Activated CD8-positive, alpha-beta T cell treated with anti-CD3 and anti-CD28 coated beads, Interleukin-2, amount 10 ng/mL, durations not matched to agents 7 days and 5 days (primary cell): ENCODE results near the gene PRKD2. TPM values are rescaled to one million over a fixed set of nuclear protein-coding genes. Genes with fewer than 3 reads are reported as not detected.

Experiments
- ATAC-seq: fragments of 150-1000 bp; cut with Tn5 transposase; one replicate; pipeline ENCODE4 v1.10.0; 2021; ENCODE audit warnings: moderate library complexity
- CTCF ChIA-PET: fragments of 350-600 bp; sonication (Branson Sonifier 250); formaldehyde crosslinking; loops from one replicate; lab custom pipeline; 2021; ENCODE audit warnings: antibody characterized with exemption; lab: Charles Lee
- POLR2A ChIA-PET: fragments of 350-600 bp; sonication (Branson Sonifier 250); formaldehyde crosslinking; loops from one replicate; lab custom pipeline; 2021; ENCODE audit warnings: antibody characterized with exemption; lab: Charles Lee
- DNase-seq: peaks from one replicate; pipeline ENCODE4 v3.0.0-alpha.2; 2020
- H3K27ac Mint-ChIP-seq: one replicate; pipeline ENCODE4 v1.8.0; 2021; ENCODE audit warnings: mild to moderate bottlenecking, mixed read lengths
- H3K27me3 Mint-ChIP-seq: one replicate; pipeline ENCODE4 v1.8.0; 2021; ENCODE audit warnings: low read depth, mixed read lengths
- H3K36me3 Mint-ChIP-seq: one replicate; pipeline ENCODE4 v1.8.0; 2021; ENCODE audit warnings: low read depth, mixed read lengths
- H3K4me1 Mint-ChIP-seq: one replicate; pipeline ENCODE4 v1.8.0; 2021; ENCODE audit warnings: low read depth, mixed read lengths
- H3K4me3 Mint-ChIP-seq: one replicate; pipeline ENCODE4 v1.8.0; 2021; ENCODE audit warnings: mild to moderate bottlenecking, mixed read lengths
- H3K9me3 Mint-ChIP-seq: one replicate; pipeline ENCODE4 v1.8.0; 2022; ENCODE audit warnings: mixed read lengths; ENCODE audit not compliant: insufficient read depth
- total RNA-seq, 2 experiments: library from RNA; stranded (reverse); gene quantifications; one replicate each; pipeline ENCODE4 v1.2.3, GENCODE V29; 2021

The PRKD2 gene
- total RNA-seq, 2 experiments from 2014 or later: 161 to 166 TPM

GRCh38 chr19:46685189-46685588 is 31.7 kb downstream of the PRKD2 start:
- DNase-seq (no peak), ATAC-seq (no peak)
- Mint-ChIP-seq H3K36me3 (peaks cover 55% of the 10 kb centered on the region), H3K9me3 (no peaks in the 10 kb centered on the region), H3K27me3 (no peaks in the 10 kb centered on the region), H3K27ac (peak overlapping the region; percentile 60), H3K4me1 (peaks cover 4% of the 10 kb centered on the region), H3K4me3 (no peak overlapping the region)
- CTCF ChIA-PET: interaction anchor here (0.6 to 1.0 kb wide), 2 partner anchors 17 to 19 kb away, joined by 4 to 5 read pairs; no protein-coding TSS in a partner anchor
- POLR2A ChIA-PET: no interaction called here

GRCh38 chr19:46678110-46678732 is 38.7 kb downstream of the PRKD2 start:
- DNase-seq: peak; percentile 76
- Mint-ChIP-seq H3K27ac (peak overlapping the region; percentile 57), H3K4me1 (peaks cover 17% of the 10 kb centered on the region), H3K27me3 (no peaks in the 10 kb centered on the region), H3K4me3 (no peak overlapping the region), H3K9me3 (no peaks in the 10 kb centered on the region), H3K36me3 (peaks cover 76% of the 10 kb centered on the region)
- ChIA-PET POLR2A (no interaction called here), CTCF (no interaction called here)
- ATAC-seq: peak; percentile 90

DNA sequence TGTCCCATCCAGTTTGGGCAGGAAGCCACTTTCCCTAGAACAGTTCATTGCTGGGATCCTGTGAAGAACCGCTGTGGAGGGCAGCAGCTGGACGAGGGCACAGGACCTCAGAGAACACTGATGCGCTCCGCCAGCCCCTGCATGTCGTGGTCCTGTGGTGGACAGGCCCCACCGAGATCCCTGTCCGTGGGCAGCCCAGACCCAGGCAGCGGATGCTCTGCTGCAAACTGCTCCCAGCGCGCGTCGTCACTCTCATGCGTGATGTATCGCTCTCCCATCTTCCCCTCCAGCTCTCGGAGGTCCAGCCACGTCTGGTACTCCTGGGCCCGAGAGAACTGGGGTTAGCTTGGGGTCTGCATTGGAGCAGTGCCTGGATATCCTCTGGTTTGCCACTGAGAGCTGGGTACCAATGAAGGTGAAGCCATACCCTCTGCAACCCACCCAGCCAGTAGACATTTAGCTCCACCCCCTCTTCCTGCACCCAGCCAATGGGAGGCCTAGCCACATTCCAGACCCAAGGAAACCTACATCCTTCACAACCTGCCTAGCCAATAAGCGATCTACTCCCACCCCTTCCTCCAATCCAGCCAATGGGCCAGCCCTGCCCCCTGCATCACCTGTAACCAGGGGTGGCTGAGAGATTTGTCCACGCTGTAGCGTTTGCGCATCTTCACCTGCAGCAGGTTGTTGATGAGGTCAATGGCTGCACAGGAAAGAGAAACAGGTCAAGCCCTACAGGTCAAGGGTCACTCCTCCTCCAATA is 42.3 kb downstream of the PRKD2 start:
- Mint-ChIP-seq H3K27ac (no peak overlapping the region), H3K9me3 (no peaks in the 10 kb centered on the region), H3K36me3 (peaks cover 69% of the 10 kb centered on the region), H3K4me3 (no peak overlapping the region), H3K4me1 (peaks cover 13% of the 10 kb centered on the region), H3K27me3 (no peaks in the 10 kb centered on the region)
- CTCF ChIA-PET: interaction anchor here (1.7 to 1.8 kb wide), 2 partner anchors 8 to 13 kb away, joined by 3 to 13 read pairs; partner anchors contain the start of gene DACT3
- DNase-seq (no peak), ATAC-seq (no peak)
- POLR2A ChIA-PET: no interaction called here

- DNase-seq (no peak), ATAC-seq (no peak)
- H3K9me3 Mint-ChIP-seq: no peaks in the 10 kb centered on the region
- H3K4me1 Mint-ChIP-seq: no peaks in the 10 kb centered on the region
- CTCF ChIA-PET: interaction anchor here (3.4 kb wide), 1 partner anchor 9 kb away, joined by 14 read pairs; no protein-coding TSS in a partner anchor
- no peaks in the 10 kb centered on the region for H3K27me3 Mint-ChIP-seq
- H3K36me3 Mint-ChIP-seq: peaks cover 37% of the 10 kb centered on the region
- H3K27ac Mint-ChIP-seq: peak overlapping the region; percentile 22
- POLR2A ChIA-PET: no interaction called here
- no peak overlapping the region for H3K4me3 Mint-ChIP-seq
These were observed 46.1 kb downstream of the PRKD2 start for GRCh38 chr19:46670813-46671212.

DNA sequence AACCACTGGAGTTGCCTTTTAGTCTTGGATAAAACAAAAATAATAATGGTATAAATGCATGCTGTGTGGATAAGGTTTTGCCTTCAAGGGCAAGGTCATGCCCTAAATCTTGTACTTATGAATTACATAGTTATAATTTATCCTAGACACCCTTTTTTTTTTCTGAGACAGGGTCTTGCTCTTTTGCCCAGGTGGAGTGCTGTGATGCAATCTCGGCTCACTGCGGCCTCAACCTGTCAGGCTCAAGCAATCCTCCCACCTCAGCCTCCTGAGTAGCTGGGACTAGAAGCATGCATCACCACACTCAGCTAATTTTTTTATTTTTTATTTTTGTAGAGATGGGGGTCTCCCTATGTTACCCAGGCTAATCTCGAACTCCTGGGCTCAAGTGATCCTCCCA is 48.3 kb downstream of the PRKD2 start:
- Mint-ChIP-seq H3K4me3 (no peak overlapping the region), H3K27me3 (no peaks in the 10 kb centered on the region), H3K27ac (no peak overlapping the region), H3K9me3 (no peaks in the 10 kb centered on the region), H3K4me1 (no peaks in the 10 kb centered on the region), H3K36me3 (peaks cover 18% of the 10 kb centered on the region)
- DNase-seq (no peak), ATAC-seq (no peak)
- POLR2A ChIA-PET: no interaction called here
- CTCF ChIA-PET: no interaction called here

DNA sequence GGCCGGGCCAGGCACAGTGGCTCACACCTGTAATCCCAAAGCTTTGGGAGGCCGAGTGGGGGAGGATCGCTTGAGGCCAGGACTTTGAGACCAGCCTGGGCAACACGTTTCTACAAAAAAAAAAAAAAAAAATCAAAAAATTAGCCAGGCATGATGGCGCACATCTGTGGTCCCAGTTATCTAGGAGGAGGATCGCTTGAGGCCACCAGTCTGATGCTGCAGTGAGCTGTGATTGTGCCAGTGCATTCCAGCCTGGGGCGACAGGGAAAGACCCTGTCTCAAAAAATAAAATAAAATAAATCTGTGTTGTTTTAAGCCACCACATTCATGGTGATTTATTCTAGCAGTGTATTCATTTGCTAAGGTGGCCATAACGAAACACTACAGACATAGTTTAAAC is 51.8 kb downstream of the PRKD2 start:
- Mint-ChIP-seq H3K27me3 (peaks cover 6% of the 10 kb centered on the region), H3K9me3 (no peaks in the 10 kb centered on the region), H3K27ac (no peak overlapping the region), H3K4me1 (peaks cover 14% of the 10 kb centered on the region), H3K36me3 (no peaks in the 10 kb centered on the region), H3K4me3 (no peak overlapping the region)
- ChIA-PET POLR2A (no interaction called here), CTCF (interaction anchor here (7.6 kb wide), 1 partner anchor 48 kb away, joined by 350 read pairs; no protein-coding TSS in a partner anchor)
- ATAC-seq (no peak), DNase-seq (no peak)

GRCh38 chr19:46661735-46662592 is 55.0 kb downstream of the PRKD2 start:
- Mint-ChIP-seq H3K9me3 (no peaks in the 10 kb centered on the region), H3K4me3 (peak overlapping the region; percentile 71), H3K27me3 (peaks cover 22% of the 10 kb centered on the region), H3K4me1 (peaks cover 21% of the 10 kb centered on the region), H3K27ac (peak overlapping the region; percentile 80), H3K36me3 (no peaks in the 10 kb centered on the region)
- ChIA-PET CTCF (interaction anchor here (0.7 to 7.6 kb wide), 46 partner anchors 9 to 259 kb away, joined by 3 to 350 read pairs (median 6); partner anchors contain the start of genes CALM3, GNG8 and PTGIR), POLR2A (interaction anchor here (0.6 to 3.8 kb wide), 11 partner anchors 20 to 137 kb away, joined by 3 to 26 read pairs (median 4); partner anchors contain the start of genes CALM3 and SLC1A5)
- DNase-seq (peak; percentile 85), ATAC-seq (peak; percentile 42)

GRCh38 chr19:46661020-46661731 is 55.7 kb downstream of the PRKD2 start, which contains the start of gene DACT3:
TSS of gene DACT3 (minus strand) at chr19:46661182. CDS start at chr19:46661064, 118 bp downstream.
- ATAC-seq (peak; percentile 94), DNase-seq (peak; percentile 100)
- Mint-ChIP-seq H3K27me3 (peaks cover 24% of the 10 kb centered on the region), H3K4me1 (peaks cover 21% of the 10 kb centered on the region), H3K9me3 (no peaks in the 10 kb centered on the region), H3K27ac (peak within 1 kb of the TSS; percentile 80), H3K4me3 (peak within 1 kb of the TSS; percentile 71), H3K36me3 (no peaks in the 10 kb centered on the region)
- POLR2A ChIA-PET: interaction anchor here (1.0 to 3.8 kb wide), 10 partner anchors 32 to 132 kb away, joined by 3 to 26 read pairs (median 4); partner anchors contain the start of genes CALM3 and SLC1A5
- CTCF ChIA-PET: interaction anchor here (0.8 to 7.6 kb wide), 41 partner anchors 11 to 258 kb away, joined by 3 to 350 read pairs (median 6); partner anchors contain the start of genes CALM3, GNG8 and PTGIR

DNA sequence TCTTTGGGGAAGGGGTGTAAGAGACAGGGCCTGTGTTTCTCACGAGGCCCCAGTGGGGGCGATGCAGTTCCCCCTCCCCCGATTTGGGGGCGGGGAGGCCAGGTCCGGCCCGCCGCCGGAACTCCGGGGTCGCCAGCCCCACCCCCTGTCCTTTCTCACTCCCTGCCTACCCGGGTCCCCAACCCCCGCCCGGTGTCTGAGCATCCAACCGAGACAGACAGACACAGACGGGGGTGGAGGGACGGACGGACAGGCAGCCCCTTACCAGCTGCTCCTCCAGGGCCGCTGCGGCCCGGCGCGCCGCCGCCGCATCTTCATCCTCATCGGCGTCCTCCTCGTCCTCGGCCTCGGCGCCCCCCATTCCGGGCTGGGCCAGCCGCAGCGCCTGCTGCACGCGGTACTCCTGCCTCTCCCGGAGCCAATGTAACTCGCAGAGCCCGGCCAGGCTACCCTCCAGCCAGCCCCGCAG is 56.3 kb downstream of the PRKD2 start:
- peaks cover 21% of the 10 kb centered on the region for H3K4me1 Mint-ChIP-seq
- no peaks in the 10 kb centered on the region for H3K9me3 Mint-ChIP-seq
- H3K4me3 Mint-ChIP-seq: peak overlapping the region; percentile 71
- ChIA-PET CTCF (interaction anchor here (0.8 to 7.6 kb wide), 27 partner anchors 12 to 197 kb away, joined by 3 to 350 read pairs (median 11); partner anchors contain the start of genes CALM3 and GNG8), POLR2A (interaction anchor here (1.0 to 3.8 kb wide), 6 partner anchors 31 to 131 kb away, joined by 3 to 26 read pairs (median 6); partner anchors contain the start of genes CALM3 and SLC1A5)
- ATAC-seq: no peak
- DNase-seq: no peak
- no peaks in the 10 kb centered on the region for H3K36me3 Mint-ChIP-seq
- peaks cover 24% of the 10 kb centered on the region for H3K27me3 Mint-ChIP-seq
- H3K27ac Mint-ChIP-seq: no peak overlapping the region

DNA sequence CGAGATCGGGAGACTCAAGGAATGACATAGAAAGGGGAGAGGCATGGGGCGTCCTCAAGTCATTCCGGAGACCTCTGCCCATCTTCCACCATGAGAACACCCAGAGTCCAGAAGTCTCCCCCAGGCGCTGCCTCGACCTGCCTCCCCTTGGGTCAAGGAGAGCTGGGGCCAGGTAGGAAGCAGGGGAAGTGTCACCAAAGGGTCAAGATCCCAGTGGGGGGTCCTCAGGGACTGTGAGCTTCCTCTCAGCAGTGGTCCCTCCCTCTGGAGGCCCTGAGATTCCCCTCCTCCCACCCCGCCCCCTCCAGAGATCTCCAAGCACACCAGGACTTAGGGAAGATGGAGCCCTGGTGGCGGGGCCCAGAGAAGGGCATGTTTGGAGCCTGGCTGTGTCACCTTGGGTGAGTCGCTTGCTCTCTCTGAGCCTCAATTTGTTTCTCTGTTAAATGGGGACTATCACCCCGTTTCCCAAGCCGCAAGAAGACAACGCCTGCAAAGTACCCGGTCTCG is 56.9 kb downstream of the PRKD2 start:
- DNase-seq: peak; percentile 24
- no peak for ATAC-seq
- H3K36me3 Mint-ChIP-seq: no peaks in the 10 kb centered on the region
- ChIA-PET POLR2A (interaction anchor here (0.6 to 3.8 kb wide), 4 partner anchors 49 to 402 kb away, joined by 3 to 26 read pairs (median 4); partner anchors contain the start of gene CALM3), CTCF (interaction anchor here (1.0 to 7.6 kb wide), 4 partner anchors 43 to 130 kb away, joined by 3 to 350 read pairs (median 20); partner anchors contain the start of gene CALM3)
- H3K27ac Mint-ChIP-seq: peak overlapping the region; percentile 57
- no peaks in the 10 kb centered on the region for H3K9me3 Mint-ChIP-seq
- H3K27me3 Mint-ChIP-seq: peaks cover 24% of the 10 kb centered on the region
- peaks cover 21% of the 10 kb centered on the region for H3K4me1 Mint-ChIP-seq
- peak overlapping the region; percentile 49 for H3K4me3 Mint-ChIP-seq
